Endodermal cell (in vitro differentiated cells): ENCODE data around the gene AIPL1. TPM values are rescaled to one million over a fixed set of nuclear protein-coding genes. Genes with fewer than 3 reads are reported as not detected.

Experiments
- DNase-seq: peaks from one replicate; pipeline ENCODE4 v3.0.0-alpha.2; 2017
- H3K27ac ChIP-seq: 2 replicates; pipeline ENCODE4 v1.5.1; 2013; ENCODE audit warnings: mild to moderate bottlenecking, low read depth, low read length, moderate library complexity
- H3K27me3 ChIP-seq: 2 replicates; pipeline ENCODE4 v1.6.1; 2013; ENCODE audit warnings: mild to moderate bottlenecking, low read length, moderate library complexity; ENCODE audit not compliant: insufficient read depth, control insufficient read depth, poor library complexity, severe bottlenecking
- H3K36me3 ChIP-seq: 2 replicates; pipeline ENCODE4 v1.7.0; 2013; ENCODE audit warnings: mild to moderate bottlenecking, low read length, moderate library complexity; ENCODE audit not compliant: control insufficient read depth, insufficient read depth
- H3K4me1 ChIP-seq: one replicate; pipeline ENCODE4 v1.7.0; 2013; ENCODE audit warnings: low read length; ENCODE audit not compliant: control insufficient read depth, insufficient read depth
- H3K4me3 ChIP-seq: 2 replicates; pipeline ENCODE4 v1.5.1; 2013; ENCODE audit warnings: mild to moderate bottlenecking, low read length, moderate library complexity
- H3K9ac ChIP-seq: 2 replicates; pipeline ENCODE4 v1.6.1; 2013; ENCODE audit warnings: mild to moderate bottlenecking, low read length, moderate library complexity; ENCODE audit not compliant: poor library complexity, severe bottlenecking; ENCODE audit errors: extremely low read depth
- H3K9me3 ChIP-seq: 2 replicates; pipeline ENCODE4 v1.6.1; 2013; ENCODE audit warnings: mild to moderate bottlenecking, low read length, moderate library complexity; ENCODE audit not compliant: control insufficient read depth
- H3K27ac Mint-ChIP-seq: 2 replicates; pipeline ENCODE4 v1.8.0; 2020; ENCODE audit warnings: mixed read lengths
- H3K27me3 Mint-ChIP-seq: 2 replicates; pipeline ENCODE4 v1.8.0; 2021; ENCODE audit warnings: mild to moderate bottlenecking, mixed read lengths; ENCODE audit not compliant: insufficient read depth
- H3K36me3 Mint-ChIP-seq: 2 replicates; pipeline ENCODE4 v1.8.0; 2020; ENCODE audit warnings: low read depth, mixed read lengths
- H3K4me1 Mint-ChIP-seq: 2 replicates; pipeline ENCODE4 v1.8.0; 2020; ENCODE audit warnings: mixed read lengths
- H3K4me3 Mint-ChIP-seq: 2 replicates; pipeline ENCODE4 v1.8.0; 2020; ENCODE audit warnings: mild to moderate bottlenecking, moderate library complexity, mixed read lengths
- H3K9me3 Mint-ChIP-seq: 2 replicates; pipeline ENCODE4 v1.8.0; 2020; ENCODE audit warnings: mild to moderate bottlenecking, mixed read lengths
- CTCF ChIP-seq: fragments of 200-600 bp; sonication (generic); conservative IDR thresholded peaks from 2 replicates; pipeline ENCODE4 v1.5.0; 2021; ENCODE audit warnings: antibody characterized with exemption, mild to moderate bottlenecking
- WGBS, 2 experiments: methylation state at CpG; one replicate each; pipeline versions ENCODE4 v1.1.5 to v1.1.7; 2013; ENCODE audit warnings: missing lambda C conversion rate in 2 of 2, mixed read lengths in 1 of 2; ENCODE audit not compliant: insufficient coverage in 1 of 2, insufficient read length in 1 of 2; 5-methylcytosine and 5-hydroxymethylcytosine counted together
- total RNA-seq, 2 donors: library from RNA; stranded (reverse); fragmentation: NEBNext Ultra II Directional in 1 of 2; extraction: Animal tissue kit (Norgen Biotek cat#: 25700) in 1 of 2; gene quantifications; 2 replicates in 1 of 2; 3 replicates in 1 of 2; pipeline ENCODE4 v1.2.1, GENCODE V29; 2021

Gene AIPL1
- total RNA-seq, 2 donors from 2014 or later = not detected

- TF ChIP-seq CTCF = no peak
- Mint-ChIP-seq H3K36me3 (no peaks in the 10 kb centered on the region), H3K9me3 (no peaks in the 10 kb centered on the region), H3K4me3 (no peak overlapping the region), H3K4me1 (peaks cover 2% of the 10 kb centered on the region), H3K27ac (no peak overlapping the region), H3K27me3 (no peaks in the 10 kb centered on the region)
- WGBS, 2 experiments = 87 to 92% methylated on average over 15 to 23 of the region's 23 CpGs
- no peaks in the 10 kb centered on the region for H3K4me1 ChIP-seq
- no peak overlapping the region for H3K27ac ChIP-seq
- no peaks in the 10 kb centered on the region for H3K9me3 ChIP-seq
- DNase-seq = no peak
- H3K9ac ChIP-seq = no peak overlapping the region
- no peak overlapping the region for H3K4me3 ChIP-seq
- no peaks in the 10 kb centered on the region for H3K27me3 ChIP-seq
- no peaks in the 10 kb centered on the region for H3K36me3 ChIP-seq
These were observed 33.3 kb upstream of the AIPL1 start for GRCh38 chr17:6468051-6468790.

- Histone ChIP-seq H3K27ac (no peak overlapping the region), H3K27me3 (no peaks in the 10 kb centered on the region), H3K9ac (no peak overlapping the region), H3K4me3 (no peak overlapping the region), H3K4me1 (no peaks in the 10 kb centered on the region), H3K9me3 (no peaks in the 10 kb centered on the region), H3K36me3 (no peaks in the 10 kb centered on the region)
- Mint-ChIP-seq H3K36me3 (no peaks in the 10 kb centered on the region), H3K4me3 (no peak overlapping the region), H3K27me3 (no peaks in the 10 kb centered on the region), H3K4me1 (no peaks in the 10 kb centered on the region), H3K27ac (no peak overlapping the region), H3K9me3 (no peaks in the 10 kb centered on the region)
- TF ChIP-seq CTCF = no peak
- DNase-seq = no peak
- 89% methylated on average over 1 of the region's 1 CpG; no CpG with 5 or more reads in 1 of the 2 experiments for WGBS, 2 experiments
These were observed 32.6 kb upstream of the AIPL1 start for GRCh38 chr17:6467567-6467966.

- Histone ChIP-seq H3K4me3 (no peak overlapping the region), H3K36me3 (no peaks in the 10 kb centered on the region), H3K9me3 (no peaks in the 10 kb centered on the region), H3K27ac (no peak overlapping the region), H3K27me3 (no peaks in the 10 kb centered on the region), H3K9ac (no peak overlapping the region), H3K4me1 (no peaks in the 10 kb centered on the region)
- no peaks in the 10 kb centered on the region for H3K36me3 Mint-ChIP-seq
- no peak overlapping the region for H3K4me3 Mint-ChIP-seq
- no peaks in the 10 kb centered on the region for H3K27me3 Mint-ChIP-seq
- H3K4me1 Mint-ChIP-seq = no peaks in the 10 kb centered on the region
- DNase-seq = no peak
- 87 to 91% methylated on average over 18 to 19 of the region's 19 CpGs for WGBS, 2 experiments
- no peaks in the 10 kb centered on the region for H3K9me3 Mint-ChIP-seq
- no peak for TF ChIP-seq CTCF
- H3K27ac Mint-ChIP-seq = no peak overlapping the region
These were observed 30.5 kb upstream of the AIPL1 start for GRCh38 chr17:6465206-6466003.
